Suprapubic skin (tissue), 4 donors: ENCODE results near the gene ELF1.

Experiments used
- EP300 ChIP-seq: sonication (generic); formaldehyde crosslinking; IDR thresholded peaks from one replicate; pipeline ENCODE4 v1.6.1; 2017; ENCODE audit warnings: antibody characterized with exemption
- POLR2A ChIP-seq, 2 donors: fragments of 450-650 bp; IDR thresholded peaks; one replicate each; pipeline ENCODE4 v1.6.1; 2017; ENCODE audit warnings: antibody characterized with exemption in 2 of 2, mild to moderate bottlenecking in 2 of 2, moderate library complexity in 2 of 2
- POLR2AphosphoS5 ChIP-seq, 3 donors: sonication (generic); formaldehyde crosslinking; IDR thresholded peaks; one replicate each; pipeline ENCODE4 v1.6.1; 2017; ENCODE audit warnings: antibody characterized with exemption in 3 of 3
- TF ChIP-seq, protein P1 (sequence below), 2 donors: fragments of 200-600 bp in 1 of 2; fragments of 450-650 bp in 1 of 2; sonication (generic) in 1 of 2; IDR thresholded peaks; one replicate each; pipeline ENCODE4 v1.5.1; 2016 to 2019; ENCODE audit warnings: antibody characterized with exemption in 2 of 2, mild to moderate bottlenecking in 1 of 2, moderate library complexity in 1 of 2

DNA sequence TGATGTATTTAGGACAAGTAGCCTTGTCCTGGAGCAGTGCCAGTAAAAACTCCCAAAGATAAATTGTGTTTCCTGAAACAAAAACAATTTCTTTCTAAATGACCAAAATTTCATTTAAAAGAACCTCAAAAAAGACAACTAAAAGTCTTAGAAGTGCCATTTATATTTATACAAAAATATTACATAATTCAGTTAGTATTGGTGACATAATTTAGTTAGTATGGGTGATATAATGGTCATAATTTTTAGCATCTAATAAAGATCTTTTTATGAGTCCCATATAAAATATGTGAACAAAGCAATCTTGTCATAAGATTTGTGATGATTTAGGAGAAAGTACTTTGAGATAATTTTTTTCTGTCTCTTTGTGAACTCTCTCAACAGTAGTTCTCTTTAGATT is 76.0 kb downstream of the ELF1 start:
- TF ChIP-seq, protein P1, sequence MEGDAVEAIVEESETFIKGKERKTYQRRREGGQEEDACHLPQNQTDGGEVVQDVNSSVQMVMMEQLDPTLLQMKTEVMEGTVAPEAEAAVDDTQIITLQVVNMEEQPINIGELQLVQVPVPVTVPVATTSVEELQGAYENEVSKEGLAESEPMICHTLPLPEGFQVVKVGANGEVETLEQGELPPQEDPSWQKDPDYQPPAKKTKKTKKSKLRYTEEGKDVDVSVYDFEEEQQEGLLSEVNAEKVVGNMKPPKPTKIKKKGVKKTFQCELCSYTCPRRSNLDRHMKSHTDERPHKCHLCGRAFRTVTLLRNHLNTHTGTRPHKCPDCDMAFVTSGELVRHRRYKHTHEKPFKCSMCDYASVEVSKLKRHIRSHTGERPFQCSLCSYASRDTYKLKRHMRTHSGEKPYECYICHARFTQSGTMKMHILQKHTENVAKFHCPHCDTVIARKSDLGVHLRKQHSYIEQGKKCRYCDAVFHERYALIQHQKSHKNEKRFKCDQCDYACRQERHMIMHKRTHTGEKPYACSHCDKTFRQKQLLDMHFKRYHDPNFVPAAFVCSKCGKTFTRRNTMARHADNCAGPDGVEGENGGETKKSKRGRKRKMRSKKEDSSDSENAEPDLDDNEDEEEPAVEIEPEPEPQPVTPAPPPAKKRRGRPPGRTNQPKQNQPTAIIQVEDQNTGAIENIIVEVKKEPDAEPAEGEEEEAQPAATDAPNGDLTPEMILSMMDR (IDR thresholded peaks at IDR 0.05) = no peak
- TF ChIP-seq POLR2A (IDR thresholded peaks at IDR 0.05) = no peak
- no peak for TF ChIP-seq POLR2AphosphoS5 (IDR thresholded peaks at IDR 0.05)
- no peak for TF ChIP-seq EP300
